ENCODE data around the gene TTLL8. TPM values are rescaled to one million over a fixed set of nuclear protein-coding genes. Genes with fewer than 3 reads are reported as not detected.

TTLL8 gene
- total and polyA plus RNA-seq, 2 donors (not counting 3 experiments of a cell fraction or from before 2014, with no cell fraction given) = not detected

- peaks cover 0 to 6% of the 10 kb centered on the region in 2 experiments for H3K27me3 ChIP-seq (ENCODE audit: control insufficient read depth in 2 of 2, insufficient read depth in 2 of 2, low read length in 2 of 2)
- DNase-seq (ENCODE audit: low read depth, low spot score) (no peak), FAIRE-seq (no peak)
- H3K4me2 ChIP-seq (ENCODE audit: insufficient read depth, low read length) = no peak overlapping the region
- no peak overlapping the region for H2AFZ ChIP-seq (ENCODE audit: low read depth, low read length)
- no peaks in the 10 kb centered on the region for H3K36me3 ChIP-seq (ENCODE audit: control insufficient read depth in 2 of 2, extremely low read depth in 1 of 2, insufficient read depth in 2 of 2, low read length in 2 of 2)
- H3K27ac ChIP-seq (ENCODE audit: insufficient read depth, low read depth, low read length) = no peak overlapping the region
- dilution Hi-C loops (cut with MboI; ENCODE audit: extremely low pct_ligation_motif_present, low sequenced_read_pairs) = no loop called here
- no TSS peak for BruUV-seq (replicated peaks)
- H3K4me1 ChIP-seq (ENCODE audit: control insufficient read depth, extremely low read depth, insufficient read depth, low read length) = no peaks in the 10 kb centered on the region
- intact Hi-C loops (cut with micrococcal nuclease) = no loop called here
- TF ChIP-seq POLR2AphosphoS5 (IDR thresholded peaks at IDR 0.05; ENCODE audit: insufficient read depth, low read depth, low read length) (no peak), GATA2 (IDR thresholded peaks at IDR 0.05; ENCODE audit: insufficient read depth, insufficient read length, low read depth, low read length) (no peak), MYC (IDR thresholded peaks at IDR 0.05; ENCODE audit: low read depth, low read length) (no peak), EZH2 (IDR thresholded peaks at IDR 0.05; ENCODE audit: borderline replicate concordance, low read depth, low read length, severe bottlenecking) (no peak), FOS (IDR thresholded peaks at IDR 0.05; ENCODE audit: borderline replicate concordance, insufficient read depth, low read length) (no peak), JUN (IDR thresholded peaks at IDR 0.05; ENCODE audit: borderline replicate concordance, insufficient read depth, insufficient read length, low read depth) (no peak), POLR2A (IDR thresholded peaks at IDR 0.05; ENCODE audit: low read depth, low read length) (no peak), CTCF (IDR thresholded peaks at IDR 0.05; ENCODE audit: extremely low read depth in 1 of 2, insufficient read depth in 1 of 2, low read depth in 1 of 2, low read length in 2 of 2) (no peak)
- TF ChIP-seq, protein P1, sequence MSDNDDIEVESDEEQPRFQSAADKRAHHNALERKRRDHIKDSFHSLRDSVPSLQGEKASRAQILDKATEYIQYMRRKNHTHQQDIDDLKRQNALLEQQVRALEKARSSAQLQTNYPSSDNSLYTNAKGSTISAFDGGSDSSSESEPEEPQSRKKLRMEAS (IDR thresholded peaks at IDR 0.05; ENCODE audit: insufficient read depth, insufficient read length) = no peak
- H3K79me2 ChIP-seq (ENCODE audit: control insufficient read depth, insufficient read depth, low read length) = no peaks in the 10 kb centered on the region
- H3K9ac ChIP-seq (replicated peaks; ENCODE audit: extremely low read depth, insufficient read depth, low read length) = no peak overlapping the region
- no peaks in the 10 kb centered on the region for H4K20me1 ChIP-seq (replicated peaks; ENCODE audit: control insufficient read depth, extremely low read depth, insufficient read depth, low read length)
- H3K9me1 ChIP-seq (replicated peaks; ENCODE audit: control insufficient read depth, extremely low read depth, insufficient read depth, low read length) = no peaks in the 10 kb centered on the region
- H3K4me3 ChIP-seq (replicated peaks in 1 of 3; ENCODE audit: insufficient read depth in 1 of 3, low read depth in 1 of 3, low read length in 3 of 3) = no peak overlapping the region
- ChIA-PET CTCF (interaction anchor here (1.6 kb wide), 1 partner anchor 10 kb away, joined by 4 read pairs; no protein-coding TSS in a partner anchor), POLR2A (no interaction called here)
- H3K9me3 ChIP-seq (replicated peaks; ENCODE audit: control insufficient read depth, insufficient read depth, low read length) = no peaks in the 10 kb centered on the region
These were observed 24.9 kb upstream of the TTLL8 start for GRCh38 chr22:50082961-50083461.
